NCI-H524 treated with DMSO at 0.1 percent for 48 hours (cell line): Measurements from ENCODE around the gene ANKRD65.
"Not testable (repeated sequence)": the region's sequence is repeated elsewhere in the genome, so short reads cannot be mapped to it uniquely, and the experiment has no call there.

ENCODE experiments used
- DNase-seq: peaks from one replicate; lab custom pipeline; 2025; lab: John Stamatoyannopoulos, UW

ANKRD65 gene

DNA sequence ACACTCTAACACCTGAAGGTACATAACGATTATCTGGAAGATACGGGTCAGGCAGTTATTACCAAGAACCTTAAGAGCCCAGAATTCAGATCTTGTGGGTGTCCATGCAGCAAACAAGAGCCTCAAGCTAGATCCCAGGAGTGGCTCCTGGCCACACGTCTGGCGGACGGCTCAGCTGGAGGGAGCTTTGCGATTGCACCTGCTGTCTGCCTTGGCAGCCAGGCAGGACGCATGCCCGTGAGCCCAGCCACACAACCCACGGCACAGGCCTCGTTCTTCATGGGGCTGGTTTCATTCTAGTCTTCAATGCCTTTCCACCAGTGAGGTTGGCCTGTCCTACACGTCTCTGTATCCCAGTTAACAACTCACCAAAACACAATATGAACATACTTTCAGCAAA, 27.6 kb downstream of the ANKRD65 start:
- DNase-seq, result no peak

GRCh38 chr1:1393014-1393413, 28.1 kb downstream of the ANKRD65 start:
- no peak for DNase-seq

DNA sequence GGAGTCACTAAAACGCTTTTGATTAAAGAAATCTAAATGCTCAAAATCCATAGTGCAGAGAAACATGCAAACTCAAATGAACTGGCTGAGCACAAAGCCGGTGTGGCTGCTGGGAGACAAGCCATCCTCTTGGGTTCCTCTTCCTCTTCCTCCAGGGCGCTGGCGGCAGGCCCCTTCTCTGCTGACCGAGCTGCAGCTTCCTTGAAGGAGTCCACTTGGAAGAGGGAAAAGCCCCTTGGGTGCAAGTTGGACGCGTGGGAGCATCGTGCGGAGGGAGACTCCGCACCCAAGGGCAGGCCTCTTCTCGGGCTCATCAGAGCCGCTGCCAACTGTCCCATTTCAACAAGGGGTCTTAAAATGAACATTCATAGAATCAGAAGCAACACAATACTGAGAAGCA, 29.9 kb downstream of the ANKRD65 start:
- no peak for DNase-seq

DNA sequence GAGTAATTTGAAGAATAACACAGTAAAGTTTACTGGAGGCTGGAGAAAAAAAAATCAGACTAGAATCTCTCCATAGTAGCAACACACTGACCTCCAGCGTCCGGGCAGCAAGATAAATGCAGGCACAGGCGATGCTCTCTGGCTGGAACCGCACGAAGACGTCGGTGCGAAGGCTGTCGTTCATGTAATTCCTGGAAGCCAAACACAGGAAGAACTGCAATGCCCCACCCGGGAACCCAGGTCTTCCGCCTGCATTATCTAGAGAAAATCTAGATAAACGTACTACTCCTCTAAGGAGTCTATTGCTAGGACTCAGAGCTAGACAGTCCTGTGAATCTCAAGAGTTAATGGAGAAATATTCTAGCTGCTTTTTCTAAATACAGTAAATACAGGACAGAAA, 30.4 kb downstream of the ANKRD65 start:
- no peak for DNase-seq

- DNase-seq, result no peak
Observed at GRCh38 chr1:1388078-1388472, 33.0 kb downstream of the ANKRD65 start.

- no peak for DNase-seq
Observed at GRCh38 chr1:1387098-1388077, 33.7 kb downstream of the ANKRD65 start.

GRCh38 chr1:1385931-1386330, 35.1 kb downstream of the ANKRD65 start:
- no peak for DNase-seq

DNA sequence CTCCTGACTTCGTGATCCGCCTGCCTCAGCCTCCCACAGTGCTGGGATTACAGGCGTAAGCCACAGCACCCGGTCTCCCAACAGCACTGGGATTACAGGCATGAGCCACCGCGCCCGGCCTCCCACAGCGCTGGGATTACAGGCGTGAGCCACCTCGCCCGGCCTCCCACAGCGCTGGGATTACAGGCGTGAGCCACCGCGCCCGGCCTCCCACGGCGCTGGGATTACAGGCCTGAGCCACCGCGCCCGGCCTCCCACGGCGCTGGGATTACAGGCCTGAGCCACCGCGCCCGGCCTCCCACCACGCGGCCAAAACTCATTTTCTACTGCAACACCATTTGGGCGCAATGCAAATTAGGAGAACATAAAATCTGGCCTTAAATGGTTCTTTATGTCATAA, 35.7 kb downstream of the ANKRD65 start:
- DNase-seq, result not testable (repeated sequence)

DNA sequence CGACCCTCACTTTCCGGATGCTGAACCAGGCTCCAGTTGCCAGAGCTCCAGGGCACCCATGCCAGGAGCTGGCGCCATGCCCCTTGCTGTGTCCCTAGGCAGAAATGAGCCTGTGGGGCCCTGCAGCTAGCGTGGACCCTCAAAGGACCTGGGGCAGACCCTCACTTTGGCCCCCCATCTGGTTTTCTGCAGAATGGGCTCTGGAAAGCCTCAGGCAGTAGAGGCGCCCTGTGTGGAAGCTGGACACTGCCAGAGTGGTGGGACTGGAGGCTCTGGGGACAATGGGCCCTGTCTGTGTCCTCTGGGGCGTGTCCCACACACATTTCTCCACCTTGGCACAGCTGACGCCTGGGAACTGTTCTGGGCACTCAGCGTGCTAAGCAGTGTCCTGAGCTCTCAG, 39.8 kb downstream of the ANKRD65 start:
- DNase-seq, result no peak

GRCh38 chr1:1380860-1381259, 40.2 kb downstream of the ANKRD65 start:
- no peak for DNase-seq

GRCh38 chr1:1377540-1378205, 43.4 kb downstream of the ANKRD65 start:
- DNase-seq, result no peak

- DNase-seq, result no peak
Observed at GRCh38 chr1:1376551-1377226, 44.4 kb downstream of the ANKRD65 start.

- peak; percentile 92 for DNase-seq
Observed at GRCh38 chr1:1374929-1375662, 46.0 kb downstream of the ANKRD65 start, which contains the start of gene AURKAIP1. TSS of gene AURKAIP1 (minus strand) at chr1:1375207. CDS start at chr1:1374756, 451 bp downstream.

GRCh38 chr1:1374589-1374928, 46.5 kb downstream of the ANKRD65 start:
- no peak for DNase-seq

DNA sequence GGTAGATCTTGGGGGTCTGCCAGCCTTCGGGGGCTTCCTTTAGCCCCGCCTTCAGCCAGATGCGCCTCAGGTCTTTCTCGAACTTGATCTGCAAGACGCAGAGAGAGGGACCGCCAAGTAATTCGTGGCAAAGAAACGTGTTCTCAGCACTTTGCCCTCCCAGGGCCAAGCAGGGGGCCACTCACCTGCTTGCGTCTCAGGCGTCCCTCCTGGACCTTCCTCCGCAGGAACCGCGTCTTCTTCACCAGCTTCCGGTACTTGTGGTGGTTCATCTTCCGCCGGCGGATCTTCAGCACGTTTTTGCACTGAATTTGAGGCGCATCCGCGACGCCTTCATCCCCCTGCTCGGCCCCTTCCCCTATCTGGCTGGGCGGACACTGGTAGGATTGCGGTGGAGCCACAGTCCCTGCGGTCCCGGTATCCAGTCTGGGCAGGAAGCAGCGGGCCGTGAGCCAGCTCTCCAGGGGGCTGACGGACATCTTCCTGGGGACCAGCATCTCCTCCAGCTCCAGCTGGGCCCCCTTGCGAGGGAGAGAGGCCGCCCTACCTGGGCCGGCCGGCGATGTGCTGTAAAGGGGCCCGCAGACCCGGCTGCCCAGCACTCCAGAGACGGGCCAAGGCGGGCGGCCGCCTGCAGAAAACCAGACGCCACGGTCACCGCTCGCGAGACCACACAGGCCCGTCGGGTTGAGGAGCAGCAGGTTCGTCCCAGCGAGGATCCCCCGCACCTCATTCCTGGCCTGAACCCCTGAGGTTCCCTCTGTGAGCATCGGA, 47.1 kb downstream of the ANKRD65 start:
- no peak for DNase-seq

GRCh38 chr1:1373051-1373814, 47.8 kb downstream of the ANKRD65 start:
- DNase-seq, result no peak

- DNase-seq, result no peak
Observed at GRCh38 chr1:1371746-1372711, 49.0 kb downstream of the ANKRD65 start.

- no peak for DNase-seq
Observed at GRCh38 chr1:1371364-1371745, 49.7 kb downstream of the ANKRD65 start.

DNA sequence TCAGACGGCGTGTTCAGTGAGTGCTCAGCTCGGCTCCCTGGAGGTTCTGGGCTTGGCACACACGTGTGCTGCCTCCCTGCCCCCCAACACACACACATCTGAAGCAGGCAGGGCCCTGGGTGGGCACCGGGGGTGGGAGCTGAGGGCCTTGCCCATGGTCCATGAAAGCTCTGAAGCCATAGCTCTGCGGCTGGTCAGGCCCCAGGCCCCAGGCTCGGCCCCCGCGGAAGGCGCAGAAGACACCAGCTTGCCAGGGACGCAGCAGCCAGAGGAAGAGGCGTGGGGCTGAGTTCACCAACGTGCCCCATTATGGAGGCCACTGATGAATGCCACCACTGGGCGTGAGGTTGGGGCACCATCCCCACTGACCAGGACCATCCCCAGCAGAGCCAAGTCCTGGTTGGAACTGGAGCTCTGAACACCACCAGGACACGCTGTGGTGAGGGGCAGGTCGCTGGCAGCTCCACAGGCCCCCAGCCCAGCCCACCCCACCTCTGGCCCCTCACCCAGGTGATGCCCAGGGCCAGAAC, 50.2 kb downstream of the ANKRD65 start:
- no peak for DNase-seq
